Right renal pelvis (tissue), 4 donors: Measurements from ENCODE around the gene DAG1. TPM values are rescaled to one million over a fixed set of nuclear protein-coding genes. Genes with fewer than 3 reads are reported as not detected.
A peak's percentile ranks its signal among the peaks of the same experiment; 100 is the strongest.

Source experiments
- DNase-seq, 4 donors: peaks; one replicate each; pipeline ENCODE4 v3.0.0-alpha.2; 2013; ENCODE audit warnings: low read depth in 4 of 4, low spot score in 3 of 4, missing footprints in 1 of 4
- polyA plus RNA-seq, 4 donors: library from polyadenylated mRNA; unstranded; fragments of 120-200 nt; gene quantifications; one replicate each; pipeline ENCODE4 v1.2.1, GENCODE V29; 2013; ENCODE audit not compliant: insufficient read length in 4 of 4

Gene DAG1
- polyA plus RNA-seq, 4 donors, result 123 to 132 (median 125) TPM

- DNase-seq, result peak; percentile 86 to 89 (median 87)
These were observed 69.8 kb downstream of the DAG1 start for GRCh38 chr3:49539659-49540560.

- DNase-seq, result no peak
These were observed 82.0 kb downstream of the DAG1 start for GRCh38 chr3:49552087-49552486.

- DNase-seq, result no peak
These were observed 83.2 kb downstream of the DAG1 start for GRCh38 chr3:49553324-49553691.

GRCh38 chr3:49553692-49554632 lies 83.9 kb downstream of the DAG1 start, which contains the start of gene BSN:
Gene BSN, plus strand, starts transcription at chr3:49554477. Its CDS starts 126 bp downstream, at chr3:49554603.
- DNase-seq, result peak; percentile 83 to 88 (median 84)

- DNase-seq, result peak in 2 of 4 donors; percentile 39 to 41
These were observed 84.7 kb downstream of the DAG1 start for GRCh38 chr3:49554633-49555265.

- no peak for DNase-seq
These were observed 86.6 kb downstream of the DAG1 start for GRCh38 chr3:49556500-49557275.

GRCh38 chr3:49563040-49563578 lies 93.0 kb downstream of the DAG1 start:
- DNase-seq, result no peak

GRCh38 chr3:49563766-49564165 lies 93.7 kb downstream of the DAG1 start:
- DNase-seq, result no peak

GRCh38 chr3:49566312-49566711 lies 96.2 kb downstream of the DAG1 start:
- DNase-seq, result no peak

- DNase-seq, result no peak
These were observed 97.3 kb downstream of the DAG1 start for GRCh38 chr3:49567406-49567805.

GRCh38 chr3:49568965-49569364 lies 98.9 kb downstream of the DAG1 start:
- no peak for DNase-seq

- no peak for DNase-seq
These were observed 100.1 kb downstream of the DAG1 start for GRCh38 chr3:49570028-49570654.

GRCh38 chr3:49582177-49582576 lies 112.1 kb downstream of the DAG1 start:
- no peak for DNase-seq

Other genes starting within 250 kb of the DAG1 start
- 10 to 100 TPM in 3 of 4 donors, 1 to 10 TPM in 1; 9.5 to 12.0 (median 11.5) TPM for gene C3orf62, start 193.0 kb upstream of the DAG1 start, polyA plus RNA-seq
- gene USP4, start 130.2 kb upstream of the DAG1 start, polyA plus RNA-seq, result 10 to 100 TPM; 56.2 to 64.4 (median 60.0) TPM
- gene GPX1, start 111.9 kb upstream of the DAG1 start, polyA plus RNA-seq, result 100 to 1,000 TPM; 115 to 195 (median 124) TPM
- gene RHOA, start 58.3 kb upstream of the DAG1 start, polyA plus RNA-seq, result 100 to 1,000 TPM; 522 to 604 (median 543) TPM
- 10 to 100 TPM; 34.1 to 39.8 (median 36.3) TPM for gene TCTA, start 57.8 kb upstream of the DAG1 start, polyA plus RNA-seq
- 10 to 100 TPM; 36.3 to 43.5 (median 39.1) TPM for gene AMT, start 47.8 kb upstream of the DAG1 start, polyA plus RNA-seq
- 10 to 100 TPM; 22.6 to 33.0 (median 25.5) TPM for gene NICN1, start 40.9 kb upstream of the DAG1 start, polyA plus RNA-seq
- 1 to 10 TPM in 3 of 4 donors, under 1 TPM in 1; 0.98 to 1.8 (median 1.5) TPM for gene BSN, start 84.2 kb downstream of the DAG1 start, polyA plus RNA-seq
- gene APEH, start 204.1 kb downstream of the DAG1 start, polyA plus RNA-seq, result 100 to 1,000 TPM; 143 to 155 (median 147) TPM
- 100 to 1,000 TPM; 115 to 197 (median 150) TPM for gene MST1, start 219.2 kb downstream of the DAG1 start, polyA plus RNA-seq
- gene RNF123, start 219.3 kb downstream of the DAG1 start, polyA plus RNA-seq, result 10 to 100 TPM; 35.2 to 38.2 (median 36.8) TPM
- gene AMIGO3, start 249.4 kb downstream of the DAG1 start, polyA plus RNA-seq, result 1 to 10 TPM in 3 of 4 donors, under 1 TPM in 1; 0.94 to 2.6 (median 1.3) TPM